Gastrocnemius medialis (tissue), 4 donors: Measurements from ENCODE around the gene HADH. TPM values are rescaled to one million over a fixed set of nuclear protein-coding genes. Genes with fewer than 3 reads are reported as not detected.

Source experiments
- ATAC-seq, 2 donors: fragments of 150-250 bp; one replicate each; pipeline ENCODE4 v1.9.1; 2016
- DNase-seq, 2 donors: peaks; one replicate each; pipeline ENCODE4 v3.0.0-alpha.2; 2019
- H3K27ac ChIP-seq, 4 donors: fragments of 200-600 bp; sonication (generic); 1 replicate in 1 of 4; 2 replicates in 3 of 4; pipeline ENCODE4 v1.5.1; 2016 to 2018; ENCODE audit warnings: mild to moderate bottlenecking in 2 of 4, moderate library complexity in 1 of 4
- H3K27me3 ChIP-seq, 3 donors: fragments of 200-600 bp; sonication (generic) in 2 of 3; 1 replicate in 1 of 3; 2 replicates in 2 of 3; pipeline versions ENCODE4 v1.5.1 to v1.6.0; 2016 to 2019; ENCODE audit warnings: mild to moderate bottlenecking in 1 of 3, moderate library complexity in 1 of 3
- H3K36me3 ChIP-seq, 2 donors: fragments of 200-600 bp; sonication (generic) in 1 of 2; one replicate each; pipeline ENCODE4 v1.5.1; 2017 to 2018
- H3K4me1 ChIP-seq, 2 donors: fragments of 200-600 bp; sonication (generic) in 1 of 2; one replicate each; pipeline ENCODE4 v1.5.1; 2016 to 2017; ENCODE audit warnings: mild to moderate bottlenecking in 2 of 2
- H3K4me3 ChIP-seq, 4 donors: fragments of 200-600 bp; sonication (generic) in 3 of 4; 1 replicate in 1 of 4; 2 replicates in 3 of 4; pipeline ENCODE4 v1.5.1; 2016 to 2019; ENCODE audit warnings: mild to moderate bottlenecking in 2 of 4
- H3K9me3 ChIP-seq, 3 donors: fragments of 200-600 bp; sonication (generic) in 2 of 3; 1 replicate in 1 of 3; 2 replicates in 2 of 3; pipeline ENCODE4 v1.5.1; 2016 to 2019
- CTCF ChIP-seq, 5 experiments: fragments of 450-650 bp in 3 of 5; fragments of 200-600 bp in 2 of 5; sonication (generic) in 2 of 5; IDR thresholded peaks in 4 of 5; conservative IDR thresholded peaks in 1 of 5; 1 replicate in 4 of 5; 2 replicates in 1 of 5; pipeline ENCODE4 v1.5.1; 2016 to 2019; ENCODE audit warnings: antibody characterized with exemption in 5 of 5, mild to moderate bottlenecking in 3 of 5, moderate library complexity in 3 of 5
- POLR2A ChIP-seq, 2 donors: fragments of 450-650 bp; IDR thresholded peaks; one replicate each; pipeline ENCODE4 v1.6.1; 2017; ENCODE audit warnings: antibody characterized with exemption in 2 of 2, mild to moderate bottlenecking in 2 of 2, moderate library complexity in 2 of 2
- in situ Hi-C, 4 donors: fragments of 200-750 bp; cut with MboI; loops; one replicate each; pipeline versions ENCODE4 v1.15.0 to v1.8.0; 2017; ENCODE audit warnings: low sequenced_read_pairs in 4 of 4
- intact Hi-C: fragments of 100-400 bp; cut with DNase I; formaldehyde crosslinking; loops from one replicate; pipeline ENCODE4 v1.15.1; 2023; ENCODE audit warnings: low total_unique reads
- total RNA-seq, 4 donors: library from RNA; depleted of rRNA; stranded (reverse); fragments of >200 nt; gene quantifications; one replicate each; pipeline versions ENCODE4 v1.1.0 to v1.2.3, GENCODE V29; 2016

The HADH gene
- total RNA-seq, 4 donors from 2014 or later = 78.0 to 137 (median 105) TPM

- Histone ChIP-seq H3K4me1 (no peaks in the 10 kb centered on the region), H3K4me3 (no peak overlapping the region), H3K27ac (no peak overlapping the region), H3K27me3 (no peaks in the 10 kb centered on the region), H3K36me3 (no peaks in the 10 kb centered on the region), H3K9me3 (no peaks in the 10 kb centered on the region)
- in situ Hi-C loops = no loop called here
- DNase-seq (no peak), ATAC-seq (no peak)
- intact Hi-C loops = no loop called here
- TF ChIP-seq CTCF (IDR thresholded peaks at IDR 0.05 in 4 of 5, conservative IDR thresholded peaks at IDR 0.05 in 1 of 5) (no peak), POLR2A (IDR thresholded peaks at IDR 0.05) (no peak)
Measured at GRCh38 chr4:108053251-108053711, 63.6 kb downstream of the HADH start.

- Histone ChIP-seq H3K4me1 (no peaks in the 10 kb centered on the region), H3K27ac (no peak overlapping the region), H3K36me3 (no peaks in the 10 kb centered on the region), H3K27me3 (no peaks in the 10 kb centered on the region), H3K4me3 (no peak overlapping the region), H3K9me3 (no peaks in the 10 kb centered on the region)
- intact Hi-C loops (no loop called here), in situ Hi-C loops (no loop called here)
- ATAC-seq (no peak), DNase-seq (no peak)
- TF ChIP-seq POLR2A (IDR thresholded peaks at IDR 0.05) (no peak), CTCF (IDR thresholded peaks at IDR 0.05 in 4 of 5, conservative IDR thresholded peaks at IDR 0.05 in 1 of 5) (no peak)
Measured at GRCh38 chr4:108054025-108054638, 64.4 kb downstream of the HADH start.

GRCh38 chr4:108055787-108056186 is 66.1 kb downstream of the HADH start:
- no peak for ATAC-seq
- TF ChIP-seq CTCF (IDR thresholded peaks at IDR 0.05 in 4 of 5, conservative IDR thresholded peaks at IDR 0.05 in 1 of 5) = no peak
- TF ChIP-seq POLR2A (IDR thresholded peaks at IDR 0.05) = no peak
- in situ Hi-C loops = no loop called here
- H3K4me3 ChIP-seq = no peak overlapping the region
- H3K27me3 ChIP-seq = no peaks in the 10 kb centered on the region
- H3K27ac ChIP-seq = no peak overlapping the region
- H3K9me3 ChIP-seq = no peaks in the 10 kb centered on the region
- no peak for DNase-seq
- no peaks in the 10 kb centered on the region for H3K36me3 ChIP-seq
- no peaks in the 10 kb centered on the region for H3K4me1 ChIP-seq
- intact Hi-C loops = no loop called here

GRCh38 chr4:108056418-108056817 is 66.7 kb downstream of the HADH start:
- Histone ChIP-seq H3K27ac (no peak overlapping the region), H3K27me3 (no peaks in the 10 kb centered on the region), H3K36me3 (no peaks in the 10 kb centered on the region), H3K4me1 (no peaks in the 10 kb centered on the region), H3K4me3 (no peak overlapping the region), H3K9me3 (no peaks in the 10 kb centered on the region)
- TF ChIP-seq CTCF (IDR thresholded peaks at IDR 0.05 in 4 of 5, conservative IDR thresholded peaks at IDR 0.05 in 1 of 5) (no peak), POLR2A (IDR thresholded peaks at IDR 0.05) (no peak)
- DNase-seq (no peak), ATAC-seq (no peak)
- intact Hi-C loops = no loop called here
- in situ Hi-C loops = no loop called here
